PFSK-1 (cell line): ENCODE measurements around the gene OTUD5.

Source experiments
- FOXP2 ChIP-seq: optimal IDR thresholded peaks from 2 replicates; pipeline ENCODE3; 2011; ENCODE audit warnings: borderline replicate concordance, control low read depth, inconsistent platforms; ENCODE audit not compliant: insufficient read depth; ENCODE audit errors: extremely low read length, extremely low read depth
- POLR2AphosphoS5 ChIP-seq: IDR thresholded peaks from 2 replicates; pipeline ENCODE4 v1.6.1; 2012; ENCODE audit warnings: low read depth, mild to moderate bottlenecking, control low read depth, low read length, moderate library complexity
- REST ChIP-seq, 2 experiments: IDR thresholded peaks; 2 replicates each; pipeline versions ENCODE4 v1.6.1 to v1.8.0; 2011 to 2012; ENCODE audit warnings: low read depth in 2 of 2, low read length in 2 of 2, control low read depth in 1 of 2, inconsistent platforms in 1 of 2, mild to moderate bottlenecking in 1 of 2, moderate library complexity in 1 of 2; ENCODE audit not compliant: insufficient read depth in 1 of 2
- SIN3A ChIP-seq: IDR thresholded peaks from 2 replicates; pipeline ENCODE4 v1.6.1; 2012; ENCODE audit warnings: mild to moderate bottlenecking, low read length, moderate library complexity, borderline replicate concordance; ENCODE audit not compliant: insufficient read depth
- TAF1 ChIP-seq: IDR thresholded peaks from 2 replicates; pipeline ENCODE4 v1.6.1; 2012; ENCODE audit warnings: low read length, control low read depth, borderline replicate concordance; ENCODE audit not compliant: insufficient read depth

Gene OTUD5

GRCh38 chrX:48974033-48974432 is 16.6 kb upstream of the OTUD5 start:
- no peak for TF ChIP-seq POLR2AphosphoS5
- no peak for TF ChIP-seq REST (IDR thresholded peaks at IDR 0.05; ENCODE audit: insufficient read depth in 1 of 2, low read depth in 2 of 2, low read length in 2 of 2)
- no peak for TF ChIP-seq SIN3A
- no peak for TF ChIP-seq TAF1
- no peak for TF ChIP-seq FOXP2

- TF ChIP-seq SIN3A (no peak), REST (IDR thresholded peaks at IDR 0.05; ENCODE audit: insufficient read depth in 1 of 2, low read depth in 2 of 2, low read length in 2 of 2) (no peak), POLR2AphosphoS5 (no peak), TAF1 (no peak), FOXP2 (no peak)
Measured at GRCh38 chrX:48972220-48973164, 15.1 kb upstream of the OTUD5 start.

GRCh38 chrX:48971249-48972219 is 14.1 kb upstream of the OTUD5 start, which contains the start of gene KCND1:
TSS of gene KCND1 (minus strand) at chrX:48971844. CDS start at chrX:48970271, 1,573 bp downstream.
- no peak for TF ChIP-seq REST (IDR thresholded peaks at IDR 0.05; ENCODE audit: insufficient read depth in 1 of 2, low read depth in 2 of 2, low read length in 2 of 2)
- no peak for TF ChIP-seq FOXP2
- no peak for TF ChIP-seq SIN3A
- TF ChIP-seq POLR2AphosphoS5, result no peak
- no peak for TF ChIP-seq TAF1

- TF ChIP-seq FOXP2 (no peak), TAF1 (no peak), SIN3A (no peak), POLR2AphosphoS5 (no peak), REST (IDR thresholded peaks at IDR 0.05; ENCODE audit: insufficient read depth in 1 of 2, low read depth in 2 of 2, low read length in 2 of 2) (no peak)
Measured at GRCh38 chrX:48969471-48969870, 12.1 kb upstream of the OTUD5 start.
